Progenitor cell of endocrine pancreas (in vitro differentiated cells): ENCODE measurements around the gene ATCAY. TPM values are rescaled to one million over a fixed set of nuclear protein-coding genes. Genes with fewer than 3 reads are reported as not detected.
"Not testable (repeated sequence)": the region's sequence is repeated elsewhere in the genome, so short reads cannot be mapped to it uniquely, and the experiment has no call there.

ENCODE experiments used
- DNase-seq: peaks from one replicate; pipeline ENCODE4 v3.0.0; 2021; ENCODE audit warnings: low spot score; ENCODE audit not compliant: unreplicated experiment
- H3K27ac Mint-ChIP-seq: 2 replicates; pipeline ENCODE4 v1.8.0; 2021; ENCODE audit warnings: mild to moderate bottlenecking, moderate library complexity, mixed read lengths
- H3K27me3 Mint-ChIP-seq: 2 replicates; pipeline ENCODE4 v1.8.0; 2021; ENCODE audit warnings: mixed read lengths
- H3K36me3 Mint-ChIP-seq: 2 replicates; pipeline ENCODE4 v1.8.0; 2022; ENCODE audit warnings: mixed read lengths; ENCODE audit not compliant: insufficient read depth
- H3K4me1 Mint-ChIP-seq: 2 replicates; pipeline ENCODE4 v1.8.0; 2021; ENCODE audit warnings: low read depth, mixed read lengths
- H3K4me3 Mint-ChIP-seq: 2 replicates; pipeline ENCODE4 v1.8.0; 2021; ENCODE audit warnings: low read depth, mild to moderate bottlenecking, moderate library complexity, mixed read lengths
- H3K9me3 Mint-ChIP-seq: 2 replicates; pipeline ENCODE4 v1.8.0; 2021; ENCODE audit warnings: low read depth, mixed read lengths
- CTCF ChIP-seq: fragments of 200-600 bp; sonication (generic); IDR thresholded peaks from one replicate; pipeline ENCODE4 v1.5.0; 2021; ENCODE audit warnings: antibody characterized with exemption, mild to moderate bottlenecking; ENCODE audit not compliant: unreplicated experiment
- total RNA-seq: library from RNA; stranded (reverse); gene quantifications from 2 replicates; pipeline ENCODE4 v1.2.1, GENCODE V29; 2021

ATCAY gene
- total RNA-seq, 1 donor from 2014 or later: 0.43 TPM

- H3K27ac Mint-ChIP-seq: no peak overlapping the region
- H3K4me3 Mint-ChIP-seq: no peak overlapping the region
- H3K27me3 Mint-ChIP-seq: no peaks in the 10 kb centered on the region
- no peaks in the 10 kb centered on the region for H3K36me3 Mint-ChIP-seq
- DNase-seq: no peak
- H3K9me3 Mint-ChIP-seq: no peaks in the 10 kb centered on the region
- no peak for TF ChIP-seq CTCF
- no peaks in the 10 kb centered on the region for H3K4me1 Mint-ChIP-seq
Measured at GRCh38 chr19:3945838-3946237, 65.4 kb downstream of the ATCAY start.

GRCh38 chr19:3947316-3947933, 66.9 kb downstream of the ATCAY start:
- H3K27ac Mint-ChIP-seq, H3K9me3 Mint-ChIP-seq, H3K36me3 Mint-ChIP-seq, H3K27me3 Mint-ChIP-seq, DNase-seq, H3K4me3 Mint-ChIP-seq, H3K4me1 Mint-ChIP-seq: not testable (repeated sequence)

GRCh38 chr19:3949294-3949693, 68.8 kb downstream of the ATCAY start:
- H3K9me3 Mint-ChIP-seq: no peaks in the 10 kb centered on the region
- DNase-seq: no peak
- no peaks in the 10 kb centered on the region for H3K27me3 Mint-ChIP-seq

GRCh38 chr19:3949997-3950859, 69.7 kb downstream of the ATCAY start:
- no peak for DNase-seq
- no peaks in the 10 kb centered on the region for H3K27me3 Mint-ChIP-seq
- no peaks in the 10 kb centered on the region for H3K4me1 Mint-ChIP-seq
- H3K9me3 Mint-ChIP-seq: no peaks in the 10 kb centered on the region
- no peak overlapping the region for H3K4me3 Mint-ChIP-seq
- no peak for TF ChIP-seq CTCF
- H3K36me3 Mint-ChIP-seq: no peaks in the 10 kb centered on the region
- no peak overlapping the region for H3K27ac Mint-ChIP-seq

More at GRCh38 chr19:3949294-3949693, 68.8 kb downstream of the ATCAY start:
- no peaks in the 10 kb centered on the region for H3K4me1 Mint-ChIP-seq
- no peak overlapping the region for H3K4me3 Mint-ChIP-seq
- H3K36me3 Mint-ChIP-seq: no peaks in the 10 kb centered on the region
- no peak overlapping the region for H3K27ac Mint-ChIP-seq
- no peak for TF ChIP-seq CTCF

GRCh38 chr19:3950871-3951861, 70.7 kb downstream of the ATCAY start:
- no peak overlapping the region for H3K27ac Mint-ChIP-seq
- H3K9me3 Mint-ChIP-seq: no peaks in the 10 kb centered on the region
- no peak overlapping the region for H3K4me3 Mint-ChIP-seq
- no peak for TF ChIP-seq CTCF
- H3K36me3 Mint-ChIP-seq: peaks cover 1% of the 10 kb centered on the region
- DNase-seq: no peak
- no peaks in the 10 kb centered on the region for H3K27me3 Mint-ChIP-seq
- no peaks in the 10 kb centered on the region for H3K4me1 Mint-ChIP-seq

- not testable (repeated sequence) for H3K4me3 Mint-ChIP-seq, H3K4me1 Mint-ChIP-seq, H3K36me3 Mint-ChIP-seq, H3K27me3 Mint-ChIP-seq, H3K9me3 Mint-ChIP-seq, DNase-seq
- H3K27ac Mint-ChIP-seq: peak overlapping the region; percentile 38
Measured at GRCh38 chr19:3952755-3953276, 72.3 kb downstream of the ATCAY start.
